CD8-positive, alpha-beta memory T cell (primary cell): ENCODE results near the gene CNTN5. TPM values are rescaled to one million over a fixed set of nuclear protein-coding genes. Genes with fewer than 3 reads are reported as not detected.

ENCODE experiments used
- CTCF ChIA-PET: fragments of 350-600 bp; sonication (Branson Sonifier 250); formaldehyde crosslinking; loops from one replicate; lab custom pipeline; 2021; ENCODE audit warnings: antibody characterized with exemption; lab: Charles Lee
- POLR2A ChIA-PET: fragments of 350-600 bp; sonication (Branson Sonifier 250); formaldehyde crosslinking; loops from one replicate; lab custom pipeline; 2021; ENCODE audit warnings: antibody characterized with exemption; lab: Charles Lee
- DNase-seq, 5 donors: peaks; one replicate each; pipeline versions ENCODE4 v3.0.0 to v3.0.0-alpha.2; 2020 to 2022; ENCODE audit warnings: mixed read lengths in 1 of 5
- H3K27ac ChIP-seq: one replicate; pipeline ENCODE4 v1.7.0; 2013; ENCODE audit warnings: low read depth, mild to moderate bottlenecking, low read length, moderate library complexity
- H3K27me3 ChIP-seq: 2 replicates; pipeline ENCODE4 v1.7.0; 2013; ENCODE audit warnings: low read length, mild to moderate bottlenecking; ENCODE audit not compliant: insufficient read depth, poor library complexity, severe bottlenecking
- H3K36me3 ChIP-seq: 2 replicates; pipeline ENCODE4 v1.7.0; 2013; ENCODE audit warnings: mild to moderate bottlenecking, low read length, moderate library complexity; ENCODE audit not compliant: insufficient read depth
- H3K4me1 ChIP-seq: 2 replicates; pipeline ENCODE4 v1.7.0; 2013; ENCODE audit warnings: mild to moderate bottlenecking, low read length, moderate library complexity; ENCODE audit not compliant: insufficient read depth
- H3K4me3 ChIP-seq: 2 replicates; pipeline ENCODE4 v1.7.0; 2013; ENCODE audit warnings: mild to moderate bottlenecking, low read length
- H3K9me3 ChIP-seq: 2 replicates; pipeline ENCODE4 v1.7.0; 2013; ENCODE audit warnings: mild to moderate bottlenecking, low read length
- H3K27ac Mint-ChIP-seq, 8 donors: one replicate each; pipeline ENCODE4 v1.8.0; 2020 to 2021; ENCODE audit warnings: mixed read lengths in 8 of 8, mild to moderate bottlenecking in 6 of 8, inconsistent platforms in 3 of 8, moderate library complexity in 3 of 8
- H3K27me3 Mint-ChIP-seq, 2 donors: one replicate each; pipeline ENCODE4 v1.8.0; 2020 to 2021; ENCODE audit warnings: mixed read lengths in 2 of 2, mild to moderate bottlenecking in 1 of 2, moderate library complexity in 1 of 2
- H3K36me3 Mint-ChIP-seq, 3 donors: one replicate each; pipeline ENCODE4 v1.8.0; 2020 to 2021; ENCODE audit warnings: mixed read lengths in 3 of 3, inconsistent platforms in 1 of 3, mild to moderate bottlenecking in 1 of 3
- H3K4me1 Mint-ChIP-seq, 3 donors: one replicate each; pipeline ENCODE4 v1.8.0; 2020 to 2021; ENCODE audit warnings: mixed read lengths in 3 of 3, inconsistent platforms in 1 of 3, mild to moderate bottlenecking in 1 of 3
- H3K4me3 Mint-ChIP-seq, 7 donors: one replicate each; pipeline ENCODE4 v1.8.0; 2020 to 2021; ENCODE audit warnings: mixed read lengths in 7 of 7, mild to moderate bottlenecking in 6 of 7, moderate library complexity in 4 of 7, inconsistent platforms in 2 of 7
- H3K9me3 Mint-ChIP-seq, 5 donors: one replicate each; pipeline ENCODE4 v1.8.0; 2020 to 2022; ENCODE audit warnings: mixed read lengths in 5 of 5, mild to moderate bottlenecking in 3 of 5, moderate library complexity in 2 of 5, inconsistent platforms in 1 of 5
- polyA plus RNA-seq: library from polyadenylated mRNA; unstranded; fragments of 300-500 nt; fragmentation: Illumina TruSeq; gene quantifications from one replicate; pipeline ENCODE4 v1.2.3, GENCODE V29; 2021
- total RNA-seq, 2 experiments: library from RNA; stranded (reverse); gene quantifications; one replicate each; pipeline ENCODE4 v1.2.3, GENCODE V29; 2021

The CNTN5 gene
- total and polyA plus RNA-seq, 3 experiments from 2014 or later: not detected

- H3K27me3 Mint-ChIP-seq: no peaks in the 10 kb centered on the region
- Histone ChIP-seq H3K27ac (no peak overlapping the region), H3K4me3 (no peak overlapping the region), H3K9me3 (no peaks in the 10 kb centered on the region), H3K4me1 (no peaks in the 10 kb centered on the region), H3K27me3 (no peaks in the 10 kb centered on the region), H3K36me3 (no peaks in the 10 kb centered on the region)
- peaks cover 0 to 24% (median 10%) of the 10 kb centered on the region in 5 donors for H3K9me3 Mint-ChIP-seq
- H3K27ac Mint-ChIP-seq: no peak overlapping the region
- ChIA-PET CTCF (no interaction called here), POLR2A (no interaction called here)
- H3K36me3 Mint-ChIP-seq: no peaks in the 10 kb centered on the region
- H3K4me3 Mint-ChIP-seq: no peak overlapping the region
- DNase-seq: no peak
- H3K4me1 Mint-ChIP-seq: no peaks in the 10 kb centered on the region
Observed at GRCh38 chr11:100068116-100068515, 1047.4 kb downstream of the CNTN5 start.

GRCh38 chr11:100072131-100072530, 1051.4 kb downstream of the CNTN5 start:
- no peaks in the 10 kb centered on the region for H3K27me3 Mint-ChIP-seq
- H3K9me3 Mint-ChIP-seq: peaks cover 4 to 34% (median 9%) of the 10 kb centered on the region in 5 donors
- Histone ChIP-seq H3K27ac (no peak overlapping the region), H3K36me3 (no peaks in the 10 kb centered on the region), H3K4me3 (no peak overlapping the region), H3K4me1 (no peaks in the 10 kb centered on the region), H3K27me3 (no peaks in the 10 kb centered on the region), H3K9me3 (no peaks in the 10 kb centered on the region)
- H3K36me3 Mint-ChIP-seq: no peaks in the 10 kb centered on the region
- H3K4me3 Mint-ChIP-seq: no peak overlapping the region
- ChIA-PET CTCF (no interaction called here), POLR2A (no interaction called here)
- H3K4me1 Mint-ChIP-seq: no peaks in the 10 kb centered on the region
- no peak for DNase-seq
- no peak overlapping the region for H3K27ac Mint-ChIP-seq

GRCh38 chr11:100080381-100080780, 1059.6 kb downstream of the CNTN5 start:
- Mint-ChIP-seq H3K4me3 (no peak overlapping the region), H3K27ac (no peak overlapping the region), H3K9me3 (peaks cover 5 to 46% (median 15%) of the 10 kb centered on the region in 5 donors), H3K36me3 (no peaks in the 10 kb centered on the region), H3K27me3 (no peaks in the 10 kb centered on the region), H3K4me1 (no peaks in the 10 kb centered on the region)
- no peak for DNase-seq
- Histone ChIP-seq H3K9me3 (no peaks in the 10 kb centered on the region), H3K4me3 (no peak overlapping the region), H3K27ac (no peak overlapping the region), H3K27me3 (no peaks in the 10 kb centered on the region), H3K4me1 (no peaks in the 10 kb centered on the region), H3K36me3 (no peaks in the 10 kb centered on the region)
- ChIA-PET CTCF (no interaction called here), POLR2A (no interaction called here)

GRCh38 chr11:100080821-100081220, 1060.1 kb downstream of the CNTN5 start:
- Histone ChIP-seq H3K36me3 (no peaks in the 10 kb centered on the region), H3K27ac (no peak overlapping the region), H3K4me1 (no peaks in the 10 kb centered on the region), H3K4me3 (no peak overlapping the region), H3K9me3 (no peaks in the 10 kb centered on the region), H3K27me3 (no peaks in the 10 kb centered on the region)
- H3K27ac Mint-ChIP-seq: no peak overlapping the region
- ChIA-PET POLR2A (no interaction called here), CTCF (no interaction called here)
- H3K27me3 Mint-ChIP-seq: no peaks in the 10 kb centered on the region
- H3K4me3 Mint-ChIP-seq: no peak overlapping the region
- H3K36me3 Mint-ChIP-seq: no peaks in the 10 kb centered on the region
- H3K9me3 Mint-ChIP-seq: peaks cover 4 to 42% (median 12%) of the 10 kb centered on the region in 5 donors
- no peaks in the 10 kb centered on the region for H3K4me1 Mint-ChIP-seq
- DNase-seq: no peak

- H3K36me3 ChIP-seq: no peaks in the 10 kb centered on the region
- H3K9me3 ChIP-seq: no peaks in the 10 kb centered on the region
- H3K27me3 ChIP-seq: no peaks in the 10 kb centered on the region
- no peak overlapping the region for H3K27ac ChIP-seq
- no peak overlapping the region for H3K4me3 ChIP-seq
- no peak for DNase-seq
- H3K4me1 ChIP-seq: no peaks in the 10 kb centered on the region
- Mint-ChIP-seq H3K36me3 (no peaks in the 10 kb centered on the region), H3K27me3 (no peaks in the 10 kb centered on the region), H3K4me1 (no peaks in the 10 kb centered on the region), H3K9me3 (peaks cover 8 to 42% (median 12%) of the 10 kb centered on the region in 5 donors), H3K4me3 (no peak overlapping the region), H3K27ac (no peak overlapping the region)
- ChIA-PET POLR2A (no interaction called here), CTCF (no interaction called here)
Observed at GRCh38 chr11:100093698-100094097, 1072.9 kb downstream of the CNTN5 start.

GRCh38 chr11:100094121-100094865, 1073.5 kb downstream of the CNTN5 start:
- Histone ChIP-seq H3K27me3 (no peaks in the 10 kb centered on the region), H3K36me3 (no peaks in the 10 kb centered on the region), H3K4me3 (no peak overlapping the region), H3K4me1 (no peaks in the 10 kb centered on the region), H3K9me3 (no peaks in the 10 kb centered on the region), H3K27ac (no peak overlapping the region)
- Mint-ChIP-seq H3K4me3 (no peak overlapping the region), H3K27me3 (no peaks in the 10 kb centered on the region), H3K4me1 (no peaks in the 10 kb centered on the region), H3K9me3 (peaks cover 8 to 39% (median 12%) of the 10 kb centered on the region in 5 donors), H3K27ac (no peak overlapping the region), H3K36me3 (no peaks in the 10 kb centered on the region)
- ChIA-PET POLR2A (no interaction called here), CTCF (no interaction called here)
- no peak for DNase-seq

- H3K4me1 Mint-ChIP-seq: no peaks in the 10 kb centered on the region
- H3K9me3 Mint-ChIP-seq: peaks cover 6 to 49% (median 15%) of the 10 kb centered on the region in 5 donors
- H3K27ac Mint-ChIP-seq: no peak overlapping the region
- no peak for DNase-seq
- no peaks in the 10 kb centered on the region for H3K27me3 ChIP-seq
- H3K9me3 ChIP-seq: no peaks in the 10 kb centered on the region
- H3K27me3 Mint-ChIP-seq: no peaks in the 10 kb centered on the region
- no peak overlapping the region for H3K4me3 ChIP-seq
- H3K4me1 ChIP-seq: no peaks in the 10 kb centered on the region
- no peak overlapping the region for H3K4me3 Mint-ChIP-seq
- H3K36me3 ChIP-seq: no peaks in the 10 kb centered on the region
- no peak overlapping the region for H3K27ac ChIP-seq
- ChIA-PET POLR2A (no interaction called here), CTCF (no interaction called here)
- no peaks in the 10 kb centered on the region for H3K36me3 Mint-ChIP-seq
Observed at GRCh38 chr11:100095809-100096208, 1075.1 kb downstream of the CNTN5 start.

- no peaks in the 10 kb centered on the region for H3K36me3 ChIP-seq
- H3K4me3 ChIP-seq: no peak overlapping the region
- H3K27ac Mint-ChIP-seq: no peak overlapping the region
- H3K27me3 Mint-ChIP-seq: no peaks in the 10 kb centered on the region
- DNase-seq: no peak
- no peaks in the 10 kb centered on the region for H3K4me1 ChIP-seq
- ChIA-PET CTCF (no interaction called here), POLR2A (no interaction called here)
- H3K27me3 ChIP-seq: no peaks in the 10 kb centered on the region
- no peak overlapping the region for H3K27ac ChIP-seq
- peaks cover 4 to 54% (median 20%) of the 10 kb centered on the region in 5 donors for H3K9me3 Mint-ChIP-seq
- H3K36me3 Mint-ChIP-seq: no peaks in the 10 kb centered on the region
- H3K9me3 ChIP-seq: no peaks in the 10 kb centered on the region
- no peaks in the 10 kb centered on the region for H3K4me1 Mint-ChIP-seq
- no peak overlapping the region for H3K4me3 Mint-ChIP-seq
Observed at GRCh38 chr11:100098560-100098959, 1077.8 kb downstream of the CNTN5 start.
